Nephron (organoid): Measurements from ENCODE around the gene EFCAB11.

Experiments used
- H3K27ac Mint-ChIP-seq, 3 experiments: 2 replicates each; pipeline ENCODE4 v1.8.0; 2020; ENCODE audit warnings: mixed read lengths in 3 of 3, mild to moderate bottlenecking in 2 of 3, moderate library complexity in 1 of 3
- H3K27me3 Mint-ChIP-seq: 2 replicates; pipeline ENCODE4 v1.8.0; 2021; ENCODE audit warnings: low read depth, mild to moderate bottlenecking, moderate library complexity, mixed read lengths
- H3K36me3 Mint-ChIP-seq: 2 replicates; pipeline ENCODE4 v1.8.0; 2020; ENCODE audit warnings: low read depth, mixed read lengths
- H3K4me1 Mint-ChIP-seq: 2 replicates; pipeline ENCODE4 v1.8.0; 2020; ENCODE audit warnings: mixed read lengths
- H3K4me3 Mint-ChIP-seq, 3 experiments: 2 replicates each; pipeline ENCODE4 v1.8.0; 2020; ENCODE audit warnings: mild to moderate bottlenecking in 3 of 3, mixed read lengths in 3 of 3, moderate library complexity in 2 of 3
- H3K9me3 Mint-ChIP-seq: 2 replicates; pipeline ENCODE4 v1.8.0; 2020; ENCODE audit warnings: mixed read lengths
- CTCF ChIP-seq, 3 experiments: fragments of 200-600 bp; sonication (generic); IDR thresholded peaks; one replicate each; pipeline ENCODE4 v1.5.0; 2021; ENCODE audit warnings: antibody characterized with exemption in 3 of 3; ENCODE audit not compliant: unreplicated experiment in 3 of 3

Gene EFCAB11

GRCh38 chr14:89753828-89754412 lies 200.6 kb downstream of the EFCAB11 start:
- H3K9me3 Mint-ChIP-seq = peaks cover 11% of the 10 kb centered on the region
- no peak overlapping the region for H3K27ac Mint-ChIP-seq
- H3K36me3 Mint-ChIP-seq = no peaks in the 10 kb centered on the region
- H3K4me3 Mint-ChIP-seq = no peak overlapping the region
- H3K27me3 Mint-ChIP-seq = no peaks in the 10 kb centered on the region
- peaks cover 9% of the 10 kb centered on the region for H3K4me1 Mint-ChIP-seq
- no peak for TF ChIP-seq CTCF (IDR thresholded peaks at IDR 0.05; ENCODE audit: unreplicated experiment in 3 of 3)

- TF ChIP-seq CTCF (IDR thresholded peaks at IDR 0.05; ENCODE audit: unreplicated experiment in 3 of 3) = no peak
- Mint-ChIP-seq H3K9me3 (peaks cover 6% of the 10 kb centered on the region), H3K27ac (no peak overlapping the region), H3K4me1 (peaks cover 9% of the 10 kb centered on the region), H3K27me3 (no peaks in the 10 kb centered on the region), H3K36me3 (no peaks in the 10 kb centered on the region), H3K4me3 (no peak overlapping the region)
Measured at GRCh38 chr14:89750908-89751392, 203.6 kb downstream of the EFCAB11 start.

- TF ChIP-seq CTCF (IDR thresholded peaks at IDR 0.05; ENCODE audit: unreplicated experiment in 3 of 3) = no peak
- H3K27me3 Mint-ChIP-seq = no peaks in the 10 kb centered on the region
- no peak overlapping the region for H3K27ac Mint-ChIP-seq
- H3K4me3 Mint-ChIP-seq = no peak overlapping the region
- H3K9me3 Mint-ChIP-seq = peaks cover 6% of the 10 kb centered on the region
- H3K4me1 Mint-ChIP-seq = peaks cover 9% of the 10 kb centered on the region
- no peaks in the 10 kb centered on the region for H3K36me3 Mint-ChIP-seq
Measured at GRCh38 chr14:89750281-89750755, 204.2 kb downstream of the EFCAB11 start.

GRCh38 chr14:89748004-89748403 lies 206.5 kb downstream of the EFCAB11 start:
- H3K27ac Mint-ChIP-seq = no peak overlapping the region
- no peaks in the 10 kb centered on the region for H3K4me1 Mint-ChIP-seq
- peaks cover 9% of the 10 kb centered on the region for H3K9me3 Mint-ChIP-seq
- no peak overlapping the region for H3K4me3 Mint-ChIP-seq
- no peaks in the 10 kb centered on the region for H3K36me3 Mint-ChIP-seq
- TF ChIP-seq CTCF (IDR thresholded peaks at IDR 0.05; ENCODE audit: unreplicated experiment in 3 of 3) = no peak
- no peaks in the 10 kb centered on the region for H3K27me3 Mint-ChIP-seq

GRCh38 chr14:89747126-89747525 lies 207.4 kb downstream of the EFCAB11 start:
- H3K27me3 Mint-ChIP-seq = no peaks in the 10 kb centered on the region
- no peak overlapping the region for H3K27ac Mint-ChIP-seq
- H3K4me1 Mint-ChIP-seq = no peaks in the 10 kb centered on the region
- peaks cover 11% of the 10 kb centered on the region for H3K9me3 Mint-ChIP-seq
- H3K36me3 Mint-ChIP-seq = peaks cover under 1% of the 10 kb centered on the region
- no peak for TF ChIP-seq CTCF (IDR thresholded peaks at IDR 0.05; ENCODE audit: unreplicated experiment in 3 of 3)
- no peak overlapping the region for H3K4me3 Mint-ChIP-seq

GRCh38 chr14:89746654-89747053 lies 207.9 kb downstream of the EFCAB11 start:
- TF ChIP-seq CTCF (IDR thresholded peaks at IDR 0.05; ENCODE audit: unreplicated experiment in 3 of 3) = no peak
- H3K27ac Mint-ChIP-seq = no peak overlapping the region
- no peaks in the 10 kb centered on the region for H3K4me1 Mint-ChIP-seq
- H3K27me3 Mint-ChIP-seq = no peaks in the 10 kb centered on the region
- peaks cover 4% of the 10 kb centered on the region for H3K36me3 Mint-ChIP-seq
- no peak overlapping the region for H3K4me3 Mint-ChIP-seq
- H3K9me3 Mint-ChIP-seq = peaks cover 16% of the 10 kb centered on the region
